Neural cell (in vitro differentiated cells): ENCODE data around the gene ATP2C1. TPM values are rescaled to one million over a fixed set of nuclear protein-coding genes. Genes with fewer than 3 reads are reported as not detected.
"Not testable (repeated sequence)": the region's sequence is repeated elsewhere in the genome, so short reads cannot be mapped to it uniquely, and the experiment has no call there.

Source experiments
- H2AFZ ChIP-seq: fragments of 200-600, 300-800 bp; sonication (generic), shearing (Covaris generic); 2 replicates; pipeline ENCODE4 v1.6.0; 2014; ENCODE audit warnings: low read depth, mild to moderate bottlenecking, antibody characterized with exemption, low read length, moderate library complexity
- H3F3A ChIP-seq: fragments of 200-600 bp; shearing (Covaris generic); 2 replicates; pipeline ENCODE4 v1.6.1; 2016; ENCODE audit warnings: mild to moderate bottlenecking, moderate library complexity, mixed read lengths, antibody characterized with exemption, low read length; ENCODE audit not compliant: insufficient read depth, poor library complexity, severe bottlenecking
- H3K27ac ChIP-seq: fragments of 200-600, 300-800 bp; sonication (generic), shearing (Covaris generic); 2 replicates; pipeline ENCODE4 v1.5.1; 2014; ENCODE audit warnings: mild to moderate bottlenecking, low read length, moderate library complexity
- H3K27me3 ChIP-seq: fragments of 300-800, 200-600 bp; sonication (generic), shearing (Covaris generic); 2 replicates; pipeline ENCODE4 v1.6.0; 2014; ENCODE audit warnings: mild to moderate bottlenecking, low read depth, low read length, moderate library complexity; ENCODE audit not compliant: insufficient read depth
- H3K36me3 ChIP-seq: fragments of 300-800, 200-600 bp; sonication (generic), shearing (Covaris generic); 2 replicates; pipeline ENCODE4 v1.5.1; 2014; ENCODE audit warnings: mild to moderate bottlenecking, antibody characterized with exemption, low read length, moderate library complexity; ENCODE audit not compliant: insufficient read depth
- H3K4me2 ChIP-seq: fragments of 300-800, 200-600 bp; sonication (generic), shearing (Covaris generic); 2 replicates; pipeline ENCODE4 v1.6.0; 2014; ENCODE audit warnings: mild to moderate bottlenecking, low read length
- H3K4me3 ChIP-seq: fragments of 300-800, 200-600 bp; sonication (generic), shearing (Covaris generic); 2 replicates; pipeline ENCODE4 v1.5.1; 2014; ENCODE audit warnings: mild to moderate bottlenecking, low read length, moderate library complexity
- H3K79me2 ChIP-seq: fragments of 200-600 bp; shearing (Covaris generic); replicated peaks from 2 replicates; pipeline ENCODE4 v1.6.0; 2014; ENCODE audit warnings: mild to moderate bottlenecking, low read length, moderate library complexity; ENCODE audit not compliant: insufficient read depth
- H3K9ac ChIP-seq: fragments of 300-800, 200-600 bp; sonication (generic), shearing (Covaris generic); 2 replicates; pipeline ENCODE4 v1.6.1; 2016; ENCODE audit warnings: mild to moderate bottlenecking, low read length, mixed read lengths
- H3K9me2 ChIP-seq: fragments of 200-600 bp; shearing (Covaris generic); 2 replicates; pipeline ENCODE4 v1.6.1; 2016; ENCODE audit warnings: mild to moderate bottlenecking, low read length, mixed read lengths; ENCODE audit not compliant: insufficient read depth
- H3K9me3 ChIP-seq: fragments of 200-600, 300-800 bp; sonication (generic), shearing (Covaris generic); 2 replicates; pipeline ENCODE4 v1.6.1; 2016; ENCODE audit warnings: mild to moderate bottlenecking, mixed run types, low read length, moderate library complexity, mixed read lengths
- H4K20me1 ChIP-seq: fragments of 200-600 bp; shearing (Covaris generic); 2 replicates; pipeline ENCODE4 v1.6.1; 2016; ENCODE audit warnings: mild to moderate bottlenecking, mixed run types; ENCODE audit not compliant: insufficient read depth
- CTCF ChIP-seq: fragments of 450-650 bp; IDR thresholded peaks from 2 replicates; pipeline ENCODE4 v1.5.1; 2014; ENCODE audit warnings: antibody characterized with exemption, mild to moderate bottlenecking, moderate library complexity; ENCODE audit not compliant: poor library complexity, severe bottlenecking
- EP300 ChIP-seq: fragments of 450-650 bp; conservative IDR thresholded peaks from 2 replicates; pipeline ENCODE4 v1.6.1; 2014; ENCODE audit warnings: antibody characterized with exemption, mild to moderate bottlenecking, moderate library complexity; ENCODE audit not compliant: poor library complexity, severe bottlenecking
- EZH2 ChIP-seq: fragments of 200-600, 300-800 bp; shearing (Covaris generic), sonication (generic); IDR thresholded peaks from 2 replicates; pipeline ENCODE4 v1.6.1; 2014; ENCODE audit warnings: antibody characterized with exemption, low read length, borderline replicate concordance, mild to moderate bottlenecking; ENCODE audit not compliant: insufficient read depth, poor library complexity, severe bottlenecking
- MXI1 ChIP-seq: fragments of 450-650 bp; conservative IDR thresholded peaks from 2 replicates; pipeline ENCODE4 v1.6.1; 2014; ENCODE audit warnings: antibody characterized with exemption, mild to moderate bottlenecking; ENCODE audit not compliant: poor library complexity, severe bottlenecking
- POLR2AphosphoS5 ChIP-seq: IDR thresholded peaks from 2 replicates; pipeline ENCODE4 v1.6.1; 2012
- RAD21 ChIP-seq: fragments of 450-650 bp; conservative IDR thresholded peaks from 2 replicates; pipeline ENCODE4 v1.6.1; 2014; ENCODE audit warnings: antibody characterized with exemption, mild to moderate bottlenecking, moderate library complexity
- REST ChIP-seq: IDR thresholded peaks from 2 replicates; pipeline ENCODE4 v1.6.1; 2012; ENCODE audit warnings: borderline replicate concordance
- SMC3 ChIP-seq: fragments of 450-650 bp; conservative IDR thresholded peaks from 2 replicates; pipeline ENCODE4 v1.6.1; 2014; ENCODE audit warnings: antibody characterized with exemption, mild to moderate bottlenecking, moderate library complexity; ENCODE audit not compliant: poor library complexity
- TAF1 ChIP-seq: IDR thresholded peaks from 2 replicates; pipeline ENCODE4 v1.6.1; 2012; ENCODE audit warnings: low read depth
- polyA plus RNA-seq: library from polyadenylated mRNA; depleted of rRNA; stranded (reverse); fragments of >200 nt; gene quantifications from 2 replicates; pipeline ENCODE4 v1.2.3, GENCODE V29; 2014

The ATP2C1 gene
- polyA plus RNA-seq, 1 donor from 2014 or later: 134 TPM

- no peak overlapping the region for H3K4me3 ChIP-seq
- H3K27ac ChIP-seq: no peak overlapping the region
- H4K20me1 ChIP-seq: no peaks in the 10 kb centered on the region
- no peaks in the 10 kb centered on the region for H3K9me3 ChIP-seq
- no peaks in the 10 kb centered on the region for H3K27me3 ChIP-seq
- TF ChIP-seq EP300 (no peak), EZH2 (no peak), RAD21 (no peak), TAF1 (no peak), REST (no peak)
- H3K36me3 ChIP-seq: no peaks in the 10 kb centered on the region
- no peak overlapping the region for H3K4me2 ChIP-seq
- no peaks in the 10 kb centered on the region for H3K79me2 ChIP-seq
- H2AFZ ChIP-seq: no peak overlapping the region
- H3F3A ChIP-seq: no peaks in the 10 kb centered on the region
- H3K9me2 ChIP-seq: no peaks in the 10 kb centered on the region
- no peak overlapping the region for H3K9ac ChIP-seq
These were observed 144.4 kb downstream of the ATP2C1 start for GRCh38 chr3:131038326-131038725.

GRCh38 chr3:131042271-131042985 lies 148.5 kb downstream of the ATP2C1 start:
- H4K20me1 ChIP-seq, H3K4me2 ChIP-seq, H2AFZ ChIP-seq, H3K9me2 ChIP-seq, H3K79me2 ChIP-seq, H3F3A ChIP-seq, H3K4me3 ChIP-seq, H3K9ac ChIP-seq, H3K36me3 ChIP-seq, H3K9me3 ChIP-seq, H3K27ac ChIP-seq, H3K27me3 ChIP-seq: not testable (repeated sequence)

DNA sequence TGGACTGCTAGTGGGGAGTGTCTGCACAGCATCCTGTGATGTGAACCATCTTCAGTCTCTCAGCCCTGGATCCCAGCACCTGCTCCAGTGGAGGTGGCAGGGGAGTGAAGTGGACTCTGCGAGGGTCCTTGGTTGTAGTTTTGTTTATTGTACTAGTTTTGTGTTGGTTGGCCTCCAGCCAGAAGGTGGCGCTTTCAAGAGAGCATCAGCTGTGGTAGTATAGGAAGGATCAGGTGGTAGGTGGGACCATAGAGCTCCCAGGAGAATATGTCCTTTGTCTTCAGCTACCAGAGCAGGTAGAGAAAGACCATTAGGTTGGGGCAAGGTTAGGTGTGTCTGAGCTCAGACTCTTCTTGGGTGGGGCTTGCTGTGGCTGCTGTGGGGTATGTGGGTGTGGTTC lies 153.7 kb downstream of the ATP2C1 start:
- Histone ChIP-seq H3K4me3 (no peak overlapping the region), H3K9me2 (no peaks in the 10 kb centered on the region)

More for the DNA sequence above, 153.7 kb downstream of the ATP2C1 start:
- Histone ChIP-seq H3K9me3 (no peaks in the 10 kb centered on the region), H3F3A (no peaks in the 10 kb centered on the region), H3K9ac (no peak overlapping the region), H3K4me2 (no peak overlapping the region), H3K27me3 (no peaks in the 10 kb centered on the region), H2AFZ (no peak overlapping the region), H3K36me3 (no peaks in the 10 kb centered on the region), H4K20me1 (no peaks in the 10 kb centered on the region), H3K27ac (no peak overlapping the region), H3K79me2 (no peaks in the 10 kb centered on the region)
- TF ChIP-seq CTCF: no peak
- TF ChIP-seq EZH2: no peak
- TF ChIP-seq EP300: no peak
- TF ChIP-seq TAF1: no peak
- no peak for TF ChIP-seq SMC3
- no peak for TF ChIP-seq RAD21
- TF ChIP-seq POLR2AphosphoS5: no peak
- no peak for TF ChIP-seq MXI1
- TF ChIP-seq REST: no peak
